ENCODE measurements around the gene ADGRL2.

DNA sequence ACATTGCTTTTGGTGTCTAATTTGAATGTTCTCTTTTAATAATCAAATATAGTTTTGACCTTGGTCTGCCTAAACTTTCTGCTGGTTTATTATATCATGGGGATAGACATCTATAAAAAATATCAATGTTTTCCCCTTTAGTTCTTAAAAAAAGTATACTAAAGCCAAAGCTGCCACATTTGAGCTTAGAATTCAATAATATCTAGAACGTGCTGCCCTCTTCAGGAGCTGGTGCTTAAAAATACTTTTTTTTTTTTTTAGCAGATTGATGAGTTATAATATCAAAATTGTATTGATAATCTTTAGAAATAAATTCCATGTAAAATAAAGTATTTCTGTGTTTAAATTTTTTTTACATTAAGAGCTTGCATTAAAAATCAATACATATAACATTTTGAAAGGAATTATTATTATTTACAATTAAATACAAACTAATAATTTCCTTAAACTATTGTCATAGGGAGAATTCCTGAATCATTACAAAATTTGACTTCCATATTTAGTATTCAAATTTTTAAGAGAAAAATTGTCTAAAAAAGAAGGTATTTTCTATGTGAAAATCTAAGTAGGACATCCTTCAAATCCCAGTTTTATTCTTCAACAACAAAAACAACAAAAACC is 40.1 kb upstream of the ADGRL2 start:
- no peak for TF ChIP-seq EZH2 (IDR thresholded peaks at IDR 0.05)
- no peak for TF ChIP-seq POLR2AphosphoS5 (IDR thresholded peaks at IDR 0.05; ENCODE audit: borderline replicate concordance, low read depth, low read length)
- no peak for TF ChIP-seq FOXP2 (optimal IDR thresholded peaks at IDR 0.05; ENCODE audit: control extremely low read depth, extremely low read length, insufficient read depth)

Measured in SK-N-MC (cell line).